H1 (cell line): ENCODE measurements around the gene SCNN1B. TPM values are rescaled to one million over a fixed set of nuclear protein-coding genes. Genes with fewer than 3 reads are reported as not detected.

Source experiments
- CTCF ChIA-PET: fragments of 300-600 bp; sonication (Branson Sonifier 250); formaldehyde crosslinking; loops from one replicate; lab custom pipeline; 2021; ENCODE audit not compliant: partially characterized antibody; lab: Charles Lee
- POLR2A ChIA-PET: fragments of 300-600 bp; sonication (Branson Sonifier 250); formaldehyde crosslinking; loops from one replicate; lab custom pipeline; 2021; ENCODE audit warnings: inconsistent platforms; ENCODE audit not compliant: partially characterized antibody; lab: Charles Lee
- DNase-seq, 2 experiments: peaks; one replicate each; pipeline versions ENCODE4 v3.0.0 to v3.0.0-alpha.2; 2010 to 2022; ENCODE audit warnings: low spot score in 2 of 2, low read depth in 1 of 2, mixed read lengths in 1 of 2
- FAIRE-seq: peaks from 2 replicates; lab custom pipeline; 2011; peaks lifted over from hg19 to GRCh38; lab: Jason Lieb, UNC
- H2AFZ ChIP-seq: 2 replicates; pipeline ENCODE4 v1.8.1; 2012; ENCODE audit warnings: low read length, inconsistent platforms
- H2AK5ac ChIP-seq: 2 replicates; pipeline ENCODE4 v1.6.1; 2013; ENCODE audit warnings: low read depth, low read length
- H2BK120ac ChIP-seq: replicated peaks from 2 replicates; pipeline ENCODE3; 2013; ENCODE audit warnings: low read depth, low read length, inconsistent platforms
- H2BK12ac ChIP-seq: 2 replicates; pipeline ENCODE4 v1.6.1; 2013; ENCODE audit warnings: low read depth, low read length
- H2BK15ac ChIP-seq: 2 replicates; pipeline ENCODE4 v1.6.1; 2013; ENCODE audit warnings: low read length
- H2BK20ac ChIP-seq: 2 replicates; pipeline ENCODE4 v1.6.1; 2013; ENCODE audit warnings: low read length
- H2BK5ac ChIP-seq: 2 replicates; pipeline ENCODE4 v1.6.1; 2013; ENCODE audit warnings: low read depth, low read length
- H3K14ac ChIP-seq: 2 replicates; pipeline ENCODE4 v1.6.1; 2013; ENCODE audit warnings: inconsistent platforms; ENCODE audit not compliant: insufficient read length
- H3K18ac ChIP-seq: 2 replicates; pipeline ENCODE4 v1.6.1; 2013; ENCODE audit warnings: low read length; ENCODE audit errors: extremely low read depth
- H3K23ac ChIP-seq: 2 replicates; pipeline ENCODE4 v1.6.1; 2013; ENCODE audit warnings: inconsistent platforms; ENCODE audit not compliant: insufficient read length
- H3K23me2 ChIP-seq: 2 replicates; pipeline ENCODE4 v1.6.1; 2013; ENCODE audit warnings: low read depth, low read length
- H3K27ac ChIP-seq: 2 replicates; pipeline ENCODE4 v1.6.1; 2011; ENCODE audit warnings: low read depth, low read length, inconsistent platforms
- H3K27me3 ChIP-seq, 4 experiments: replicated peaks in 1 of 4; 1 replicate in 1 of 4; 2 replicates in 3 of 4; pipeline versions ENCODE4 v1.6.1 to v1.8.1; 2011 to 2013; ENCODE audit warnings: low read length in 3 of 4, mild to moderate bottlenecking in 3 of 4, inconsistent platforms in 2 of 4, mixed read lengths in 2 of 4, moderate library complexity in 1 of 4; ENCODE audit not compliant: control insufficient read depth in 3 of 4, insufficient read depth in 3 of 4; ENCODE audit errors: extremely low read depth in 1 of 4
- H3K36me3 ChIP-seq, 4 experiments: 2 replicates each; pipeline versions ENCODE4 v1.6.1 to v1.8.1; 2011 to 2013; ENCODE audit warnings: mild to moderate bottlenecking in 4 of 4, low read length in 3 of 4, moderate library complexity in 2 of 4, control low read depth in 1 of 4, inconsistent platforms in 1 of 4; ENCODE audit not compliant: insufficient read depth in 4 of 4, control insufficient read depth in 2 of 4
- H3K4ac ChIP-seq: replicated peaks from 2 replicates; pipeline ENCODE3; 2013; ENCODE audit warnings: low read length, low read depth, mixed read lengths, inconsistent platforms; ENCODE audit not compliant: insufficient read length
- H3K4me1 ChIP-seq, 4 experiments: replicated peaks in 1 of 4; 1 replicate in 1 of 4; 2 replicates in 3 of 4; pipeline versions ENCODE4 v1.6.1 to v1.8.1; 2011 to 2013; ENCODE audit warnings: low read length in 3 of 4, inconsistent platforms in 2 of 4, mixed read lengths in 1 of 4; ENCODE audit not compliant: insufficient read depth in 4 of 4, control insufficient read depth in 3 of 4
- H3K4me2 ChIP-seq, 2 experiments: 2 replicates each; pipeline versions ENCODE4 v1.6.1 to v1.8.1; 2011 to 2013; ENCODE audit warnings: low read depth in 2 of 2, low read length in 2 of 2, control low read depth in 1 of 2, inconsistent platforms in 1 of 2, mild to moderate bottlenecking in 1 of 2; ENCODE audit not compliant: insufficient read depth in 1 of 2
- H3K4me3 ChIP-seq, 4 experiments: fragments of 200-600, 300-600 bp in 1 of 4; sonication (generic), shearing (Covaris generic), sonication (Bioruptor Twin) in 1 of 4; 2 replicates each; pipeline versions ENCODE4 v1.5.1 to v1.8.1; 2011 to 2016; ENCODE audit warnings: low read length in 4 of 4, low read depth in 3 of 4, control low read depth in 2 of 4, inconsistent platforms in 2 of 4, mild to moderate bottlenecking in 2 of 4, mixed read lengths in 1 of 4, moderate library complexity in 1 of 4; ENCODE audit not compliant: insufficient read depth in 2 of 4; ENCODE audit errors: extremely low read depth in 1 of 4
- H3K56ac ChIP-seq: replicated peaks from 2 replicates; pipeline ENCODE3; 2013; ENCODE audit warnings: low read depth, mild to moderate bottlenecking, mixed read lengths, low read length, inconsistent platforms; ENCODE audit not compliant: insufficient read length
- H3K79me1 ChIP-seq: 2 replicates; pipeline ENCODE4 v1.6.1; 2013; ENCODE audit warnings: low read depth, low read length, control low read depth
- H3K79me2 ChIP-seq, 2 experiments: 2 replicates each; pipeline versions ENCODE4 v1.6.1 to v1.8.1; 2012 to 2013; ENCODE audit warnings: low read length in 2 of 2, mild to moderate bottlenecking in 2 of 2, inconsistent platforms in 1 of 2; ENCODE audit not compliant: insufficient read depth in 2 of 2, control insufficient read depth in 1 of 2
- H3K9ac ChIP-seq, 4 experiments: replicated peaks in 1 of 4; 1 replicate in 1 of 4; 2 replicates in 3 of 4; pipeline versions ENCODE4 v1.6.1 to v1.8.1; 2011 to 2013; ENCODE audit warnings: low read depth in 3 of 4, low read length in 3 of 4, control low read depth in 2 of 4, mild to moderate bottlenecking in 2 of 4, moderate library complexity in 2 of 4, inconsistent platforms in 1 of 4; ENCODE audit errors: extremely low read depth in 1 of 4
- H3K9me3 ChIP-seq, 2 experiments: 2 replicates each; pipeline versions ENCODE4 v1.6.1 to v1.8.1; 2012 to 2013; ENCODE audit warnings: mild to moderate bottlenecking in 2 of 2, moderate library complexity in 2 of 2, control low read depth in 1 of 2, inconsistent platforms in 1 of 2, low read depth in 1 of 2, low read length in 1 of 2, mixed read lengths in 1 of 2; ENCODE audit not compliant: insufficient read depth in 2 of 2
- H4K20me1 ChIP-seq, 2 experiments: replicated peaks in 1 of 2; 2 replicates each; pipeline versions ENCODE3 to v1.8.1; 2011 to 2013; ENCODE audit warnings: inconsistent platforms in 2 of 2, low read length in 2 of 2, mild to moderate bottlenecking in 1 of 2; ENCODE audit not compliant: insufficient read depth in 2 of 2, control insufficient read depth in 1 of 2
- H4K5ac ChIP-seq: 2 replicates; pipeline ENCODE4 v1.6.1; 2013; ENCODE audit warnings: low read length, low read depth, mixed read lengths, inconsistent platforms; ENCODE audit not compliant: insufficient read length
- H4K8ac ChIP-seq: 2 replicates; pipeline ENCODE4 v1.8.0; 2013; ENCODE audit warnings: mild to moderate bottlenecking, moderate library complexity, low read length, inconsistent platforms; ENCODE audit not compliant: insufficient read depth; ENCODE audit errors: extremely low read depth
- H4K91ac ChIP-seq: replicated peaks from 2 replicates; pipeline ENCODE3; 2013; ENCODE audit warnings: low read length, mixed read lengths, inconsistent platforms; ENCODE audit not compliant: insufficient read length
- ASH2L ChIP-seq: fragments of 200-600, 300-600 bp; sonication (generic); IDR thresholded peaks from one replicate; pipeline ENCODE4 v1.7.1; 2017; ENCODE audit warnings: low read length
- CTBP2 ChIP-seq: IDR thresholded peaks from 2 replicates; pipeline ENCODE4 v1.7.0; 2011; ENCODE audit warnings: borderline replicate concordance, mild to moderate bottlenecking, moderate library complexity, mixed read lengths, low read length; ENCODE audit not compliant: insufficient read depth, insufficient read length
- EP300 ChIP-seq, 2 experiments: IDR thresholded peaks; 1 replicate in 1 of 2; 2 replicates in 1 of 2; pipeline ENCODE4 v1.6.1; 2011 to 2012; ENCODE audit warnings: low read depth in 2 of 2, low read length in 2 of 2, mild to moderate bottlenecking in 2 of 2, borderline replicate concordance in 1 of 2, inconsistent platforms in 1 of 2, moderate library complexity in 1 of 2
- GTF2F1 ChIP-seq: IDR thresholded peaks from 2 replicates; pipeline ENCODE4 v1.6.1; 2012; ENCODE audit warnings: low read depth, low read length, improper control_type of control experiment, borderline replicate concordance
- WGBS, 2 experiments: shearing (Covaris generic) in 1 of 2; methylation state at CpG; one replicate each; pipeline versions ENCODE4 v1.1.6 to v1.1.7; 2013 to 2015; ENCODE audit warnings: low lambda C conversion rate in 2 of 2, mixed read lengths in 2 of 2, inconsistent platforms in 1 of 2, low coverage in 1 of 2, missing lambda C conversion rate in 1 of 2; ENCODE audit not compliant: insufficient replicate concordance in 2 of 2, insufficient coverage in 1 of 2, insufficient read length in 1 of 2; ENCODE audit errors: extremely low coverage in 1 of 2, missing lambda C conversion rate in 1 of 2; 5-methylcytosine and 5-hydroxymethylcytosine counted together
- polyA plus RNA-seq, 7 experiments: library from polyadenylated mRNA; depleted of rRNA in 3 of 7; stranded (reverse) in 5 of 7; unstranded in 2 of 7; fragments of >200 nt in 5 of 7; fragments of 200-250 nt in 2 of 7; gene quantifications; 1 replicate in 5 of 7; 2 replicates in 1 of 7; 4 replicates in 1 of 7; pipeline versions ENCODE4 v1.2.1 to v1.2.3, GENCODE V29; 2011 to 2013; ENCODE audit warnings: missing spikeins in 2 of 7, mixed read lengths in 2 of 7
- total RNA-seq: library from RNA; stranded (reverse); fragmentation: NEBNext Ultra II Directional; extraction: Animal tissue kit (Norgen Biotek cat#: 25700); gene quantifications from 2 replicates; pipeline ENCODE4 v1.2.1, GENCODE V29; 2021

The SCNN1B gene
- total and polyA plus RNA-seq, 2 of the 8 experiments (the other 6 are each of a cell fraction or from before 2014, with no cell fraction given), result 0.20 to 0.95 TPM

GRCh38 chr16:23334457-23334853, 32.4 kb downstream of the SCNN1B start:
- Histone ChIP-seq H3K79me2 (no peaks in the 10 kb centered on the region), H4K20me1 (no peaks in the 10 kb centered on the region), H2AFZ (no peak overlapping the region), H3K27ac (no peak overlapping the region), H2BK20ac (no peak overlapping the region), H3K36me3 (no peaks in the 10 kb centered on the region), H2BK5ac (no peak overlapping the region), H2AK5ac (no peak overlapping the region), H2BK12ac (no peak overlapping the region), H3K9me3 (no peaks in the 10 kb centered on the region), H3K18ac (no peak overlapping the region; the same call in 1 of the 2 replicates), H3K4ac (no peak overlapping the region), H3K23me2 (no peaks in the 10 kb centered on the region), H3K79me1 (no peaks in the 10 kb centered on the region), H4K5ac (no peak overlapping the region), H3K56ac (no peak overlapping the region), H3K9ac (no peak overlapping the region), H3K4me3 (no peak overlapping the region), H4K8ac (no peak overlapping the region), H3K27me3 (no peaks in the 10 kb centered on the region), H3K4me2 (no peak overlapping the region), H4K91ac (no peak overlapping the region), H2BK120ac (no peak overlapping the region), H3K23ac (no peak overlapping the region), H3K4me1 (no peaks in the 10 kb centered on the region; a peak in 1 of 7 replicates), H3K14ac (no peak overlapping the region), H2BK15ac (no peak overlapping the region)
- ChIA-PET CTCF (interaction anchor here (1.6 kb wide), 1 partner anchor 100 kb away, joined by 5 read pairs; no protein-coding TSS in a partner anchor), POLR2A (no interaction called here)
- DNase-seq (no peak), FAIRE-seq (no peak)
- no peak for TF ChIP-seq GTF2F1
- no peak for TF ChIP-seq ASH2L
- no peak for TF ChIP-seq EP300 (IDR thresholded peaks at IDR 0.05; ENCODE audit: borderline replicate concordance in 1 of 2, low read depth in 2 of 2, low read length in 2 of 2)
- no peak for TF ChIP-seq CTBP2
- 79% methylated on average over 3 of the region's 3 CpGs; no CpG with 5 or more reads in 1 of the 2 experiments for WGBS, 2 experiments
